ENCODE data around the gene NUP210. TPM values are rescaled to one million over a fixed set of nuclear protein-coding genes. Genes with fewer than 3 reads are reported as not detected.

Gene NUP210
- total and polyA plus RNA-seq, 7 experiments from 2014 or later, result 52.6 to 164 (median 138) TPM

DNA sequence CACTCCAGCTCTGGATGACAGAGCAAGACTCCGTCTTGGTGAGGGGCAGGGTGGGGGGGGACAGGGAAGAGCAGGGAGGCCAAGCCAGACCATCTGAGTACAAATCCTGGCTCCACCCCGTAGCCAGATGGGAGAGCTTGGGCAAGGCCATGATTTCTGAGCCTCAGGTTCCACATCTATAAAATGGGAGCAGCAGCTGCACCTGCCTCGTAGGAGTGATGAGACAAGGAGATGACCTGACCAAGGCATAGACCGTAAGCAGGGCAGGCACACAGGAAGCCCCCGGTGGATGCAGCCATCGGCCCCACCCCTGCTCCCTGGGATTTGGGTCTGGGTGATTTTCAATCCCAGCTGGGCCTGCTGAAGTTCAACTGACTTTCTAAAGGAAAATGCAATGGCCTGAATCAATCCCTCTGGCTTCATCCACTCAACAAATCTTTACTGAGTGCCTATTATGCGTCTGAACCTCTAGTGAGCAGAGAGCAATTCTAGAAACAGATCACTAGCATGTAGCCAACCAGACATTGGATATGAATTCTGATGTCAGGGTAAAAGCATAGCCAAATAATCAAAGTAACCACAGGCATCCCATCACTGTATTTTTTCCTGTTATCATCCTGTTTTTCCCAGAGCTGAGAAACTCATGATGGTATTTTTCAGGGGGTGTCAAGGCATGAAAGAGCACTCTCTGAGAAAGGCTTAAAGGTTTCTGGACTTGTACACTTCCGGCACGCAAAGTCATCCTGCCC is 141.2 kb downstream of the NUP210 start:
- Mint-ChIP-seq H3K27ac (no peak overlapping the region), H3K4me3 (no peak overlapping the region), H3K27me3 (peaks cover 21 to 40% (median 34%) of the 10 kb centered on the region in 5 donors), H3K9me3 (peaks cover 0 to 9% (median 4%) of the 10 kb centered on the region in 11 donors), H3K36me3 (peaks cover 0 to 5% (median 3%) of the 10 kb centered on the region in 5 donors), H3K4me1 (peaks cover 5 to 15% (median 10%) of the 10 kb centered on the region in 7 donors)
- Histone ChIP-seq H3K4me3 (ENCODE audit: low read length) (no peak overlapping the region), H3K36me3 (ENCODE audit: control insufficient read depth in 2 of 3, insufficient read depth in 3 of 3, low read length in 3 of 3) (no peaks in the 10 kb centered on the region), H3K9me3 (ENCODE audit: control insufficient read depth in 2 of 3, low read length in 3 of 3) (peaks cover 0 to 6% (median 0%) of the 10 kb centered on the region in 3 experiments), H3K27me3 (ENCODE audit: control insufficient read depth in 2 of 2, insufficient read depth in 2 of 2, low read length in 2 of 2) (peaks cover 0 to 8% of the 10 kb centered on the region in 2 donors), H3K27ac (ENCODE audit: low read depth, low read length) (no peak overlapping the region), H3K4me1 (ENCODE audit: control insufficient read depth in 2 of 2, insufficient read depth in 2 of 2, low read length in 2 of 2) (no peaks in the 10 kb centered on the region)
- ChIA-PET POLR2A (no interaction called here), CTCF (interaction anchor here (0.5 kb wide), 1 partner anchor 607 kb away, joined by 3 read pairs; no protein-coding TSS in a partner anchor)
- ATAC-seq (no peak), DNase-seq (no peak)
- intact Hi-C loops (cut with micrococcal nuclease), result no loop called here

DNA sequence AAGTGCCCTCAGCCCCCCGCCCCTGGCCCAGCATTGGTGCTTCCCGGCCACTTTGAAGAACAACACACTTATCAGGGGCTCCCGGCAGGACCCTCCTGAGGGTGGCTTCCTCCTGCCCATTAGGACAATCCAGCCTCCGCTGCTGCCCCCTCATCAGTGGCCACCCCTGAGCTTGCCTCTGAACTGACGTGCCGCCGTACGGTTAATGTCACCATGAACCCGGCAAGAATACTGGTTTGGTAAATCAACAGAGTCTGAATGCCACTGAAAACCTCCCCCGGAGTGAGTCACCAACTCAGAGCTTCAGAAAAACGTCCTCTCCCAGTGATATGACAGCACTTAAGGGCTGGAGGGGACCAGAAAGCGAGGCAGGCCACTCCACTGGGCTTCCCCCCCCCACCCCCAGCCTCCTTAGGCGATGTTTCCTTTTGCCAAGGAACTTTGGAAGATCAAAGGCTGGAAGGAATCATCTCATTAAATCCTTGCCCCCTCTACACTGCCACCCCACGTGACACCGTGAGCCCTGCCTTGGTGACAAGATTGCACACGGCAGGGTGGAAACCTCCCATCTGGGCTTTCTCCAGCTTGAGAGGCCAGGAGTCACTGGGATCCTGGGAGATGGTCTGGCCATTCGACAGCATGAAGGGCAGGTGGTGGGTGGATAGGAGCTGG is 142.1 kb downstream of the NUP210 start:
- Histone ChIP-seq H3K9me3 (ENCODE audit: control insufficient read depth in 2 of 3, low read length in 3 of 3) (no peaks in the 10 kb centered on the region), H3K4me1 (ENCODE audit: control insufficient read depth in 2 of 2, insufficient read depth in 2 of 2, low read length in 2 of 2) (no peaks in the 10 kb centered on the region), H3K27ac (ENCODE audit: low read depth, low read length) (no peak overlapping the region), H3K36me3 (ENCODE audit: control insufficient read depth in 2 of 3, insufficient read depth in 3 of 3, low read length in 3 of 3) (no peaks in the 10 kb centered on the region), H3K4me3 (ENCODE audit: low read length) (no peak overlapping the region), H3K27me3 (ENCODE audit: control insufficient read depth in 2 of 2, insufficient read depth in 2 of 2, low read length in 2 of 2) (no peaks in the 10 kb centered on the region)
- ChIA-PET POLR2A (no interaction called here), CTCF (no interaction called here)
- Mint-ChIP-seq H3K27ac (peak overlapping the region in 1 of 9 donors; percentile 36), H3K4me1 (peaks cover 5 to 9% (median 8%) of the 10 kb centered on the region in 7 donors), H3K4me3 (no peak overlapping the region), H3K9me3 (peaks cover 0 to 2% (median 0%) of the 10 kb centered on the region in 11 donors), H3K36me3 (peaks cover 0 to 3% (median 0%) of the 10 kb centered on the region in 5 donors), H3K27me3 (peaks cover 13 to 38% (median 28%) of the 10 kb centered on the region in 5 donors)
- intact Hi-C loops (cut with micrococcal nuclease), result no loop called here
- DNase-seq, result no peak
- no peak for ATAC-seq

DNA sequence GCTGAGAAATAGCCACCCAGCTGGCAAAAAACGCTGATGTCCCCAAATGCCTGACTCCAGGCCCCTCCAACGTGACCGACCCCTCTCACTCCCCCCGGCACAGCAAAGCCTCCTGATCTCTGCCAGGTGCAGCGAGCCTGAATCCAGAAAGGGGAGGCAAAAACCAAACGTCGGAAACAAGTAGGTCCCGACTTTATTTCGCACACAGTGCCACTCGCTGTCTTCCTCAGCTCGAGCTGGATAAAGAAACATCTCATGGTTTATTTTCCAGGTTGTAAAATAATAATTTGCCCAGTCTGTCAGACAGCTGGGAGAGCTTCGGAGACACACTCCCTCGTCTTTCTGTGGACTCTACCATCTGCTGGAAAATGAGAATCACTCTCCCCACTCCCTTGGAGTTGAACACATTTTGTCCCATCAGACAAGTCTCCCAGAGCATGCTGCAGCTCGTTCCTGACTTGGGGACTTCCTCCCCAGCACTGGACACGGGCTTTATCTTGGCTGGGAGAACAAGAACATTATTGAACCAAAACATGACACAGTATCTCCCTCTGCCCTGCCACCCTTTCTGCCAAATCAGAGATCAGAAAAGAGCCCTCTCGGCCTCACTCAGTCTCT is 142.8 kb downstream of the NUP210 start:
- Histone ChIP-seq H3K27ac (ENCODE audit: low read depth, low read length) (no peak overlapping the region), H3K9me3 (ENCODE audit: control insufficient read depth in 2 of 3, low read length in 3 of 3) (no peaks in the 10 kb centered on the region), H3K4me3 (ENCODE audit: low read length) (no peak overlapping the region), H3K4me1 (ENCODE audit: control insufficient read depth in 2 of 2, insufficient read depth in 2 of 2, low read length in 2 of 2) (no peaks in the 10 kb centered on the region), H3K27me3 (ENCODE audit: control insufficient read depth in 2 of 2, insufficient read depth in 2 of 2, low read length in 2 of 2) (no peaks in the 10 kb centered on the region), H3K36me3 (ENCODE audit: control insufficient read depth in 2 of 3, insufficient read depth in 3 of 3, low read length in 3 of 3) (no peaks in the 10 kb centered on the region)
- H3K27ac Mint-ChIP-seq, result peak overlapping the region in 2 of 9 donors; percentile 36 to 70
- H3K27me3 Mint-ChIP-seq, result peaks cover 13 to 39% (median 28%) of the 10 kb centered on the region in 5 donors
- peaks cover 0 to 3% (median 0%) of the 10 kb centered on the region in 5 donors for H3K36me3 Mint-ChIP-seq
- H3K4me1 Mint-ChIP-seq, result peaks cover 5 to 9% (median 8%) of the 10 kb centered on the region in 7 donors
- ChIA-PET POLR2A (no interaction called here), CTCF (no interaction called here)
- intact Hi-C loops (cut with micrococcal nuclease), result no loop called here
- H3K9me3 Mint-ChIP-seq, result peaks cover 0 to 2% (median 0%) of the 10 kb centered on the region in 11 donors
- H3K4me3 Mint-ChIP-seq, result no peak overlapping the region
- ATAC-seq, result no peak
- DNase-seq, result no peak

DNA sequence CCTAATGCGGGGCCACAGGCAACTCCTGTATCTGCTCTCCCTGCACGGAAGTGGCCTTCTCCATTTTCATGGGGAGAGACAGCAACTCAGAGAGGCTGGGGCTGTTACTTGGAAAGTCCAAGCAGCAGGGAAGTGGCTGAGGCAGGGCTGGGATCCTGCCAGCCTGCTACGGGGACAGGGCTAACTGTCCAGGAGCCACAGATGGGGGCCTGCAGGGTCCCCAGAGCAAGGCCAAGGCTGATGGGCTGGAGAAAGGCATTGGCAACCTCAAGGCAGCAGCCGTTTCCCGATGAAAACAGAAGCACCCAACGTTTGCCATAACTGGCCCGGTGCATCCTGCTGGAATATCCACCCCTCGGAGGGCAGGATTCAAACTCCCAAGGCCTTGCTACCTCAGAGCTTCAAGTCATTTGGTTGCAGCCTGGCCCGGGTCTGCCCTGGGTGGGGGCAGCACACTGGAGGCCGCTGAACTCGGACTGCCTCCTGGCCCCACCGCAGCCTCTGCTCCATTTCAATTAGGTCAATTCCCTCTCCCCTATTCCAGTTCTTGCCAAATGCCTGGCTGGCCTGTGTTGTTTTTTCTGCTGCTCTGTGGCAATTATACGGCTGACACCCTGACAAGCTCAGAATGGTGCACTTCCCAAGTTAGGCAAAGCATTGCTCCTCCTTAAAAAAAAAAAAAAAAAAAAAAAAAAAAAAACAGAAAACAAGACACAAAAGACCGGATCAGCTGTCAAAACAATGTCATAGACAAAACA is 143.5 kb downstream of the NUP210 start:
- Mint-ChIP-seq H3K27ac (no peak overlapping the region), H3K36me3 (peaks cover 0 to 2% (median 0%) of the 10 kb centered on the region in 5 donors), H3K4me3 (no peak overlapping the region), H3K27me3 (peaks cover 11 to 41% (median 25%) of the 10 kb centered on the region in 5 donors), H3K4me1 (peaks cover 3 to 8% (median 6%) of the 10 kb centered on the region in 7 donors), H3K9me3 (peaks cover 0 to 2% (median 0%) of the 10 kb centered on the region in 11 donors)
- H3K9me3 ChIP-seq (ENCODE audit: control insufficient read depth in 2 of 3, low read length in 3 of 3), result no peaks in the 10 kb centered on the region
- no peak overlapping the region for H3K4me3 ChIP-seq (ENCODE audit: low read length)
- ChIA-PET CTCF (no interaction called here), POLR2A (no interaction called here)
- H3K4me1 ChIP-seq (ENCODE audit: control insufficient read depth in 2 of 2, insufficient read depth in 2 of 2, low read length in 2 of 2), result no peaks in the 10 kb centered on the region
- no peak overlapping the region for H3K27ac ChIP-seq (ENCODE audit: low read depth, low read length)
- intact Hi-C loops (cut with micrococcal nuclease), result no loop called here
- DNase-seq, result no peak
- no peaks in the 10 kb centered on the region for H3K27me3 ChIP-seq (ENCODE audit: control insufficient read depth in 2 of 2, insufficient read depth in 2 of 2, low read length in 2 of 2)
- no peak for ATAC-seq
- no peaks in the 10 kb centered on the region for H3K36me3 ChIP-seq (ENCODE audit: control insufficient read depth in 2 of 3, insufficient read depth in 3 of 3, low read length in 3 of 3)

DNA sequence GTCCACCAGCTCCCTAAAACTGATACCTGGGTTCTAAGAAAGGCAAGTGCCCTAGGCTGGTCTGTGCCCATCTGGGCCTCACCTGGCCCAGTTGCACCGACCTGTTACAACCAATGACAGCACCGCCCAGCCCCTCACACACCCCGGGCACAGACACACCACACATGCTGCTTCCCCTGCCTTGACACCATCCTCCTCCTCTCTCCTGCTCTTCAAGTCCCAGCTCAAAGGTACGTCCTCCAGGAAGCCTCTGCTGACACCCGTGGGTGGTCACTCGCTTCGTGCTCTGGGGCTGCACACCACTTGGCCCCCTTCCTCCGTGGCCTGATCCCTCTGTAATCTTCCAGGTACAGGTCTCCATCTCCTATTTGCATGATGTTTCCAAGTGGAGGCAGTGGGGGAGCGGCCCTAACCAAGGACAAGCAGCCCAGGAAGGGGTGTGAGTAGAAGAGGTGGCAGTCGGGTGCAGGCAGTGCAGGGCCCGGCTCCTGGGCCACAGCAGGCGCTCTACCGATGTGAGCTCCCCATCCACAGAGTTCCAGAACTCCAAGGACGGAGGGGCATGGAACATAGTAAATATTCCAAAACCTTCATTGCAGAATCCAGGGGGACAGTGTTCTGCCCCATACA is 144.6 kb downstream of the NUP210 start:
- H3K27ac ChIP-seq (ENCODE audit: low read depth, low read length), result no peak overlapping the region
- DNase-seq, result no peak
- H3K4me3 Mint-ChIP-seq, result no peak overlapping the region
- ChIA-PET POLR2A (no interaction called here), CTCF (no interaction called here)
- peaks cover 0 to under 1% (median 0%) of the 10 kb centered on the region in 11 donors for H3K9me3 Mint-ChIP-seq
- no peaks in the 10 kb centered on the region for H3K36me3 ChIP-seq (ENCODE audit: control insufficient read depth in 2 of 3, insufficient read depth in 3 of 3, low read length in 3 of 3)
- no peaks in the 10 kb centered on the region for H3K36me3 Mint-ChIP-seq
- no peak for ATAC-seq
- intact Hi-C loops (cut with micrococcal nuclease), result no loop called here
- no peaks in the 10 kb centered on the region for H3K9me3 ChIP-seq (ENCODE audit: control insufficient read depth in 2 of 3, low read length in 3 of 3)
- H3K4me3 ChIP-seq (ENCODE audit: low read length), result no peak overlapping the region
- peaks cover 4 to 37% (median 14%) of the 10 kb centered on the region in 5 donors for H3K27me3 Mint-ChIP-seq
- no peaks in the 10 kb centered on the region for H3K4me1 ChIP-seq (ENCODE audit: control insufficient read depth in 2 of 2, insufficient read depth in 2 of 2, low read length in 2 of 2)
- peaks cover 0 to 4% (median 0%) of the 10 kb centered on the region in 7 donors for H3K4me1 Mint-ChIP-seq
- no peak overlapping the region for H3K27ac Mint-ChIP-seq
- no peaks in the 10 kb centered on the region for H3K27me3 ChIP-seq (ENCODE audit: control insufficient read depth in 2 of 2, insufficient read depth in 2 of 2, low read length in 2 of 2)

Measured in naive thymus-derived CD4-positive, alpha-beta T cell (primary cell).